H9 (cell line): ENCODE measurements around the gene TGM2. TPM values are rescaled to one million over a fixed set of nuclear protein-coding genes. Genes with fewer than 3 reads are reported as not detected.

Experiments
- DNase-seq: peaks from one replicate; pipeline ENCODE4 v3.0.0-alpha.2; 2017
- H2AFZ ChIP-seq: one replicate; pipeline ENCODE4 v1.6.1; 2013; ENCODE audit warnings: mild to moderate bottlenecking, low read length, control low read depth, moderate library complexity
- H2AK5ac ChIP-seq: 2 replicates; pipeline ENCODE4 v1.6.1; 2013; ENCODE audit warnings: low read length, control low read depth, mixed read lengths; ENCODE audit not compliant: insufficient read length
- H2BK120ac ChIP-seq: one replicate; pipeline ENCODE4 v1.6.1; 2013; ENCODE audit warnings: low read depth, mild to moderate bottlenecking, low read length, control low read depth, inconsistent platforms; ENCODE audit not compliant: poor library complexity, severe bottlenecking
- H2BK12ac ChIP-seq: 2 replicates; pipeline ENCODE4 v1.6.1; 2013; ENCODE audit warnings: low read length, control low read depth, mixed read lengths, low read depth; ENCODE audit not compliant: insufficient read length
- H2BK15ac ChIP-seq: 2 replicates; pipeline ENCODE4 v1.6.1; 2013; ENCODE audit warnings: low read depth, low read length, control low read depth
- H2BK20ac ChIP-seq: one replicate; pipeline ENCODE4 v1.6.1; 2013; ENCODE audit warnings: low read depth, mild to moderate bottlenecking, low read length, control low read depth, inconsistent platforms; ENCODE audit not compliant: poor library complexity, severe bottlenecking
- H2BK5ac ChIP-seq: 2 replicates; pipeline ENCODE4 v1.6.1; 2013; ENCODE audit warnings: low read length, control low read depth, mixed read lengths; ENCODE audit not compliant: insufficient read length
- H3K14ac ChIP-seq: 2 replicates; pipeline ENCODE4 v1.6.1; 2013; ENCODE audit warnings: low read length, control low read depth; ENCODE audit not compliant: insufficient read depth
- H3K18ac ChIP-seq: 2 replicates; pipeline ENCODE4 v1.6.1; 2013; ENCODE audit warnings: low read depth, mild to moderate bottlenecking, mixed read lengths, low read length, control low read depth; ENCODE audit not compliant: insufficient read length
- H3K23ac ChIP-seq: 2 replicates; pipeline ENCODE4 v1.6.1; 2013; ENCODE audit warnings: low read length, control low read depth, mixed read lengths, low read depth; ENCODE audit not compliant: insufficient read length
- H3K23me2 ChIP-seq: 2 replicates; pipeline ENCODE4 v1.6.1; 2013; ENCODE audit warnings: low read depth, mild to moderate bottlenecking, mixed read lengths, low read length, control low read depth; ENCODE audit not compliant: insufficient read length, poor library complexity, severe bottlenecking
- H3K27ac ChIP-seq: 2 replicates; pipeline ENCODE4 v1.5.1; 2013; ENCODE audit warnings: low read length, control low read depth, mixed read lengths, low read depth; ENCODE audit not compliant: insufficient read length
- H3K27me3 ChIP-seq: 2 replicates; pipeline ENCODE4 v1.6.1; 2013; ENCODE audit warnings: low read length, control low read depth, inconsistent platforms; ENCODE audit not compliant: insufficient read depth
- H3K4ac ChIP-seq: 2 replicates; pipeline ENCODE4 v1.6.1; 2013; ENCODE audit warnings: low read depth, mild to moderate bottlenecking, control low read depth, inconsistent platforms, low read length, moderate library complexity
- H3K4me1 ChIP-seq: 2 replicates; pipeline ENCODE4 v1.6.1; 2013; ENCODE audit warnings: low read length, control low read depth, inconsistent platforms; ENCODE audit not compliant: insufficient read depth
- H3K4me2 ChIP-seq: 2 replicates; pipeline ENCODE4 v1.6.1; 2013; ENCODE audit warnings: low read length, control low read depth, mixed read lengths; ENCODE audit not compliant: insufficient read length, insufficient read depth
- H3K56ac ChIP-seq: 2 replicates; pipeline ENCODE4 v1.6.1; 2013; ENCODE audit warnings: low read depth, mild to moderate bottlenecking, mixed read lengths, low read length, control low read depth; ENCODE audit not compliant: insufficient read length
- H3K79me1 ChIP-seq: 2 replicates; pipeline ENCODE4 v1.6.1; 2013; ENCODE audit warnings: low read depth, mild to moderate bottlenecking, moderate library complexity, low read length, control low read depth, inconsistent platforms; ENCODE audit not compliant: insufficient read depth, poor library complexity, severe bottlenecking
- H3K79me2 ChIP-seq: 2 replicates; pipeline ENCODE4 v1.6.1; 2013; ENCODE audit warnings: low read length, control low read depth, inconsistent platforms; ENCODE audit not compliant: insufficient read depth
- H3K9ac ChIP-seq: 2 replicates; pipeline ENCODE4 v1.6.1; 2013; ENCODE audit warnings: low read length, control low read depth, mixed read lengths; ENCODE audit not compliant: insufficient read length; ENCODE audit errors: extremely low read depth
- H3K9me3 ChIP-seq: one replicate; pipeline ENCODE4 v1.6.1; 2013; ENCODE audit warnings: low read depth, low read length, inconsistent platforms; ENCODE audit not compliant: control insufficient read depth
- H3T11ph ChIP-seq: one replicate; pipeline ENCODE4 v1.6.1; 2013; ENCODE audit warnings: mild to moderate bottlenecking, low read length, control low read depth, inconsistent platforms
- H4K20me1 ChIP-seq: one replicate; pipeline ENCODE4 v1.6.1; 2013; ENCODE audit not compliant: control insufficient read depth, insufficient read length, insufficient read depth
- H4K5ac ChIP-seq: 2 replicates; pipeline ENCODE4 v1.6.1; 2013; ENCODE audit warnings: low read depth, mild to moderate bottlenecking, mixed read lengths, low read length, control low read depth; ENCODE audit not compliant: insufficient read length
- H4K8ac ChIP-seq: replicated peaks from 2 replicates; pipeline ENCODE4 v1.6.1; 2013; ENCODE audit warnings: low read length, control low read depth, mixed read lengths, low read depth; ENCODE audit not compliant: insufficient read length
- H4K91ac ChIP-seq: 2 replicates; pipeline ENCODE4 v1.6.1; 2013; ENCODE audit warnings: low read depth, mild to moderate bottlenecking, moderate library complexity, mixed read lengths, low read length, control low read depth; ENCODE audit not compliant: insufficient read length
- H3K27ac Mint-ChIP-seq, 3 experiments: 2 replicates in 2 of 3; 3 replicates in 1 of 3; pipeline ENCODE4 v1.8.0; 2020 to 2021; ENCODE audit warnings: mixed read lengths in 3 of 3, mild to moderate bottlenecking in 1 of 3, moderate library complexity in 1 of 3
- H3K27me3 Mint-ChIP-seq: 2 replicates; pipeline ENCODE4 v1.8.0; 2021; ENCODE audit warnings: low read depth, mild to moderate bottlenecking, moderate library complexity, mixed read lengths
- H3K36me3 Mint-ChIP-seq, 3 experiments: 2 replicates in 2 of 3; 3 replicates in 1 of 3; pipeline ENCODE4 v1.8.0; 2020 to 2021; ENCODE audit warnings: low read depth in 3 of 3, mixed read lengths in 3 of 3; ENCODE audit not compliant: insufficient read depth in 1 of 3
- H3K4me1 Mint-ChIP-seq, 2 experiments: 2 replicates each; pipeline ENCODE4 v1.8.0; 2020; ENCODE audit warnings: mixed read lengths in 2 of 2
- H3K4me3 Mint-ChIP-seq, 2 experiments: 2 replicates in 1 of 2; 3 replicates in 1 of 2; pipeline ENCODE4 v1.8.0; 2020 to 2021; ENCODE audit warnings: mild to moderate bottlenecking in 2 of 2, mixed read lengths in 2 of 2, moderate library complexity in 1 of 2
- H3K9me3 Mint-ChIP-seq, 2 experiments: 2 replicates in 1 of 2; 3 replicates in 1 of 2; pipeline ENCODE4 v1.8.0; 2020; ENCODE audit warnings: mild to moderate bottlenecking in 2 of 2, mixed read lengths in 2 of 2, moderate library complexity in 1 of 2
- WGBS: extraction: QIAGEN DNeasy Blood & Tissue Kit; methylation state at CpG from one replicate; pipeline ENCODE4 v1.1.7; 2013; ENCODE audit warnings: missing lambda C conversion rate, low lambda C conversion rate, mixed read lengths; ENCODE audit not compliant: insufficient read length; ENCODE audit errors: extremely low coverage; 5-methylcytosine and 5-hydroxymethylcytosine counted together
- total RNA-seq: library from RNA; stranded (reverse); gene quantifications from 2 replicates; pipeline ENCODE4 v1.2.1, GENCODE V29; 2021
- TF ChIP-seq, protein P1 (sequence below): fragments of 200-600 bp; sonication (generic); conservative IDR thresholded peaks from 3 replicates; pipeline ENCODE4 v1.8.0; 2021; ENCODE audit warnings: antibody characterized with exemption, mild to moderate bottlenecking

The TGM2 gene
- total RNA-seq, 1 experiment from 2014 or later, result 1.1 TPM

DNA sequence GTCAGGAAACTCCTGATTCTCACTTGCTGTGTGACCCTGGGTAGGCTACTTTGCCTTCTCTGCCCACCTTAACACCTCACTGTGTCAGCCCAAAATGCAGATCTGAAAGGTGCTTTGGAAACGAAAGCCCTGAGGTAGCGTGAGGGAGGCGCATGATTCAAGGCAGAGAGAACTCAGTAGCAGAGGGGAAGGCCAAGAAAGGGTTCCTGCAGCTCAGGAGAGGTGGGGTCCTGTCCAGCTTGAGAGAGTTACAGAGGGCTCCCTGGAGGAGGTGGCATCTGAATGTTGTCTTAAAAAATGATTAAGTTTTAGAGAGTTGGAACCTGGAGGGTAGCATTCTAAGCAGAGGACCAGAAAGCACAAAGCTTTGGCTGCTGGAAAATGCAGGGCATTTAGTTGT is 13.6 kb downstream of the TGM2 start:
- Histone ChIP-seq H3K9ac (no peak overlapping the region), H3K4ac (no peak overlapping the region), H2BK120ac (no peak overlapping the region), H3K23me2 (peaks cover 3% of the 10 kb centered on the region), H3K23ac (no peak overlapping the region), H3K4me2 (no peak overlapping the region), H3K18ac (no peak overlapping the region), H4K20me1 (no peaks in the 10 kb centered on the region), H2BK12ac (no peak overlapping the region), H2AK5ac (no peak overlapping the region), H3K27me3 (no peaks in the 10 kb centered on the region), H4K8ac (no peak overlapping the region), H3K79me2 (no peaks in the 10 kb centered on the region), H4K5ac (no peak overlapping the region), H2BK20ac (no peak overlapping the region), H3K4me1 (no peaks in the 10 kb centered on the region), H3K56ac (no peak overlapping the region), H3T11ph (no peak overlapping the region), H4K91ac (no peak overlapping the region), H2AFZ (no peak overlapping the region), H3K9me3 (no peaks in the 10 kb centered on the region), H3K79me1 (no peaks in the 10 kb centered on the region), H3K27ac (no peak overlapping the region), H3K14ac (no peak overlapping the region), H2BK5ac (no peak overlapping the region), H2BK15ac (0 out of 2 replicates have a peak overlapping the region, but pooled peaks have one; percentile 42)
- H3K4me1 Mint-ChIP-seq, result peaks cover 3 to 14% of the 10 kb centered on the region in 2 experiments
- H3K4me3 Mint-ChIP-seq, result no peak overlapping the region
- no peaks in the 10 kb centered on the region for H3K9me3 Mint-ChIP-seq
- no CpG with 5 or more reads among the region's 3 CpGs for WGBS
- peaks cover 1% of the 10 kb centered on the region for H3K27me3 Mint-ChIP-seq
- H3K27ac Mint-ChIP-seq, result peak overlapping the region in 1 of 3 experiments; percentile 41; a peak in 1 of 7 replicates
- no peaks in the 10 kb centered on the region; a peak in 1 of 7 replicates for H3K36me3 Mint-ChIP-seq
- no peak for DNase-seq
- TF ChIP-seq, protein P1, sequence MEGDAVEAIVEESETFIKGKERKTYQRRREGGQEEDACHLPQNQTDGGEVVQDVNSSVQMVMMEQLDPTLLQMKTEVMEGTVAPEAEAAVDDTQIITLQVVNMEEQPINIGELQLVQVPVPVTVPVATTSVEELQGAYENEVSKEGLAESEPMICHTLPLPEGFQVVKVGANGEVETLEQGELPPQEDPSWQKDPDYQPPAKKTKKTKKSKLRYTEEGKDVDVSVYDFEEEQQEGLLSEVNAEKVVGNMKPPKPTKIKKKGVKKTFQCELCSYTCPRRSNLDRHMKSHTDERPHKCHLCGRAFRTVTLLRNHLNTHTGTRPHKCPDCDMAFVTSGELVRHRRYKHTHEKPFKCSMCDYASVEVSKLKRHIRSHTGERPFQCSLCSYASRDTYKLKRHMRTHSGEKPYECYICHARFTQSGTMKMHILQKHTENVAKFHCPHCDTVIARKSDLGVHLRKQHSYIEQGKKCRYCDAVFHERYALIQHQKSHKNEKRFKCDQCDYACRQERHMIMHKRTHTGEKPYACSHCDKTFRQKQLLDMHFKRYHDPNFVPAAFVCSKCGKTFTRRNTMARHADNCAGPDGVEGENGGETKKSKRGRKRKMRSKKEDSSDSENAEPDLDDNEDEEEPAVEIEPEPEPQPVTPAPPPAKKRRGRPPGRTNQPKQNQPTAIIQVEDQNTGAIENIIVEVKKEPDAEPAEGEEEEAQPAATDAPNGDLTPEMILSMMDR, result no peak
